ENCODE data around the gene M1AP. TPM values are rescaled to one million over a fixed set of nuclear protein-coding genes. Genes with fewer than 3 reads are reported as not detected.

Gene M1AP
- total RNA-seq, 1 experiment from 2014 or later: not detected

- peaks cover 23% of the 10 kb centered on the region for H3K4me1 ChIP-seq (ENCODE audit: control insufficient read depth, insufficient read depth, low read length)
- TSS peak; percentile 80 for BruUV-seq (replicated peaks)
- ChIA-PET CTCF (no interaction called here), POLR2A (interaction anchor here (0.8 kb wide), 1 partner anchor 46 kb away, joined by 3 read pairs; no protein-coding TSS in a partner anchor)
- peak overlapping the region in 1 of 2 experiments; percentile 80; a peak in 1 of 4 replicates for H3K4me3 ChIP-seq (ENCODE audit: low read depth in 2 of 2, low read length in 2 of 2)
- H3K9me3 ChIP-seq (ENCODE audit: control insufficient read depth, insufficient read depth, low read depth, low read length): no peaks in the 10 kb centered on the region
- intact Hi-C loops (cut with micrococcal nuclease; ENCODE audit: unreplicated experiment): no loop called here
- H3K27me3 ChIP-seq (ENCODE audit: control insufficient read depth, insufficient read depth, low read length): no peaks in the 10 kb centered on the region; the same call in 1 of the 2 replicates
- no peaks in the 10 kb centered on the region for H3K36me3 ChIP-seq (ENCODE audit: control insufficient read depth, insufficient read depth, low read length)
- TF ChIP-seq, protein P1, sequence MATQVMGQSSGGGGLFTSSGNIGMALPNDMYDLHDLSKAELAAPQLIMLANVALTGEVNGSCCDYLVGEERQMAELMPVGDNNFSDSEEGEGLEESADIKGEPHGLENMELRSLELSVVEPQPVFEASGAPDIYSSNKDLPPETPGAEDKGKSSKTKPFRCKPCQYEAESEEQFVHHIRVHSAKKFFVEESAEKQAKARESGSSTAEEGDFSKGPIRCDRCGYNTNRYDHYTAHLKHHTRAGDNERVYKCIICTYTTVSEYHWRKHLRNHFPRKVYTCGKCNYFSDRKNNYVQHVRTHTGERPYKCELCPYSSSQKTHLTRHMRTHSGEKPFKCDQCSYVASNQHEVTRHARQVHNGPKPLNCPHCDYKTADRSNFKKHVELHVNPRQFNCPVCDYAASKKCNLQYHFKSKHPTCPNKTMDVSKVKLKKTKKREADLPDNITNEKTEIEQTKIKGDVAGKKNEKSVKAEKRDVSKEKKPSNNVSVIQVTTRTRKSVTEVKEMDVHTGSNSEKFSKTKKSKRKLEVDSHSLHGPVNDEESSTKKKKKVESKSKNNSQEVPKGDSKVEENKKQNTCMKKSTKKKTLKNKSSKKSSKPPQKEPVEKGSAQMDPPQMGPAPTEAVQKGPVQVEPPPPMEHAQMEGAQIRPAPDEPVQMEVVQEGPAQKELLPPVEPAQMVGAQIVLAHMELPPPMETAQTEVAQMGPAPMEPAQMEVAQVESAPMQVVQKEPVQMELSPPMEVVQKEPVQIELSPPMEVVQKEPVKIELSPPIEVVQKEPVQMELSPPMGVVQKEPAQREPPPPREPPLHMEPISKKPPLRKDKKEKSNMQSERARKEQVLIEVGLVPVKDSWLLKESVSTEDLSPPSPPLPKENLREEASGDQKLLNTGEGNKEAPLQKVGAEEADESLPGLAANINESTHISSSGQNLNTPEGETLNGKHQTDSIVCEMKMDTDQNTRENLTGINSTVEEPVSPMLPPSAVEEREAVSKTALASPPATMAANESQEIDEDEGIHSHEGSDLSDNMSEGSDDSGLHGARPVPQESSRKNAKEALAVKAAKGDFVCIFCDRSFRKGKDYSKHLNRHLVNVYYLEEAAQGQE (IDR thresholded peaks at IDR 0.05; ENCODE audit: insufficient read depth in 1 of 2, low read depth in 2 of 2, low read length in 1 of 2): no peak
- TF ChIP-seq, protein P2, sequence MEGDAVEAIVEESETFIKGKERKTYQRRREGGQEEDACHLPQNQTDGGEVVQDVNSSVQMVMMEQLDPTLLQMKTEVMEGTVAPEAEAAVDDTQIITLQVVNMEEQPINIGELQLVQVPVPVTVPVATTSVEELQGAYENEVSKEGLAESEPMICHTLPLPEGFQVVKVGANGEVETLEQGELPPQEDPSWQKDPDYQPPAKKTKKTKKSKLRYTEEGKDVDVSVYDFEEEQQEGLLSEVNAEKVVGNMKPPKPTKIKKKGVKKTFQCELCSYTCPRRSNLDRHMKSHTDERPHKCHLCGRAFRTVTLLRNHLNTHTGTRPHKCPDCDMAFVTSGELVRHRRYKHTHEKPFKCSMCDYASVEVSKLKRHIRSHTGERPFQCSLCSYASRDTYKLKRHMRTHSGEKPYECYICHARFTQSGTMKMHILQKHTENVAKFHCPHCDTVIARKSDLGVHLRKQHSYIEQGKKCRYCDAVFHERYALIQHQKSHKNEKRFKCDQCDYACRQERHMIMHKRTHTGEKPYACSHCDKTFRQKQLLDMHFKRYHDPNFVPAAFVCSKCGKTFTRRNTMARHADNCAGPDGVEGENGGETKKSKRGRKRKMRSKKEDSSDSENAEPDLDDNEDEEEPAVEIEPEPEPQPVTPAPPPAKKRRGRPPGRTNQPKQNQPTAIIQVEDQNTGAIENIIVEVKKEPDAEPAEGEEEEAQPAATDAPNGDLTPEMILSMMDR (IDR thresholded peaks at IDR 0.05): no peak
- TF ChIP-seq TCF7L2 (IDR thresholded peaks at IDR 0.05; ENCODE audit: low read depth, low read length) (no peak), POLR2AphosphoS5 (IDR thresholded peaks at IDR 0.05; ENCODE audit: low read depth, low read length) (no peak), SIN3A (IDR thresholded peaks at IDR 0.05; ENCODE audit: borderline replicate concordance, insufficient read depth, low read depth, low read length) (no peak)
- no peak for ATAC-seq
- in situ Hi-C loops (cut with HindIII; ENCODE audit: low pct_unique_long_range_greater_than_20kb, low sequenced_read_pairs): no loop called here
- DNase-seq (ENCODE audit: low read depth, low spot score): no peak
- H3K27ac ChIP-seq (ENCODE audit: low read length): no peak overlapping the region
These were observed 97.9 kb downstream of the M1AP start for GRCh38 chr2:74550231-74550630.

- Histone ChIP-seq H3K4me1 (ENCODE audit: control insufficient read depth, insufficient read depth, low read length) (peaks cover 23% of the 10 kb centered on the region), H3K27ac (ENCODE audit: low read length) (peak overlapping the region; percentile 80), H3K27me3 (ENCODE audit: control insufficient read depth, insufficient read depth, low read length) (no peaks in the 10 kb centered on the region; the same call in 1 of the 2 replicates), H3K4me3 (ENCODE audit: low read depth in 2 of 2, low read length in 2 of 2) (peak overlapping the region; percentile 70 to 80), H3K36me3 (ENCODE audit: control insufficient read depth, insufficient read depth, low read length) (no peaks in the 10 kb centered on the region), H3K9me3 (ENCODE audit: control insufficient read depth, insufficient read depth, low read depth, low read length) (no peaks in the 10 kb centered on the region)
- in situ Hi-C loops (cut with HindIII; ENCODE audit: low pct_unique_long_range_greater_than_20kb, low sequenced_read_pairs) (no loop called here), intact Hi-C loops (cut with micrococcal nuclease; ENCODE audit: unreplicated experiment) (no loop called here)
- BruUV-seq (replicated peaks): no TSS peak
- TF ChIP-seq, protein P2 (IDR thresholded peaks at IDR 0.05): no peak
- peak; percentile 70 for TF ChIP-seq POLR2AphosphoS5 (IDR thresholded peaks at IDR 0.05; ENCODE audit: low read depth, low read length)
- TF ChIP-seq, protein P1 (IDR thresholded peaks at IDR 0.05; ENCODE audit: insufficient read depth in 1 of 2, low read depth in 2 of 2, low read length in 1 of 2): no peak
- TF ChIP-seq TCF7L2 (IDR thresholded peaks at IDR 0.05; ENCODE audit: low read depth, low read length): peak; percentile 57; the same call in 1 of the 2 replicates
- TF ChIP-seq SIN3A (IDR thresholded peaks at IDR 0.05; ENCODE audit: borderline replicate concordance, insufficient read depth, low read depth, low read length): 0 out of 2 replicates have a peak, but pooled peaks have one; percentile 32
- ATAC-seq (peak; percentile 91), DNase-seq (ENCODE audit: low read depth, low spot score) (no peak)
- ChIA-PET POLR2A (no interaction called here), CTCF (no interaction called here)
These were observed 99.0 kb downstream of the M1AP start for GRCh38 chr2:74548900-74549826.

All from Panc1 (cell line).